PFSK-1 (cell line): ENCODE data around the gene CELF4.

Experiments used
- FOXP2 ChIP-seq: optimal IDR thresholded peaks from 2 replicates; pipeline ENCODE3; 2011; ENCODE audit warnings: borderline replicate concordance, control low read depth, inconsistent platforms; ENCODE audit not compliant: insufficient read depth; ENCODE audit errors: extremely low read length, extremely low read depth
- POLR2AphosphoS5 ChIP-seq: IDR thresholded peaks from 2 replicates; pipeline ENCODE4 v1.6.1; 2012; ENCODE audit warnings: low read depth, mild to moderate bottlenecking, control low read depth, low read length, moderate library complexity
- REST ChIP-seq, 2 experiments: IDR thresholded peaks; 2 replicates each; pipeline versions ENCODE4 v1.6.1 to v1.8.0; 2011 to 2012; ENCODE audit warnings: low read depth in 2 of 2, low read length in 2 of 2, control low read depth in 1 of 2, inconsistent platforms in 1 of 2, mild to moderate bottlenecking in 1 of 2, moderate library complexity in 1 of 2; ENCODE audit not compliant: insufficient read depth in 1 of 2
- SIN3A ChIP-seq: IDR thresholded peaks from 2 replicates; pipeline ENCODE4 v1.6.1; 2012; ENCODE audit warnings: mild to moderate bottlenecking, low read length, moderate library complexity, borderline replicate concordance; ENCODE audit not compliant: insufficient read depth
- TAF1 ChIP-seq: IDR thresholded peaks from 2 replicates; pipeline ENCODE4 v1.6.1; 2012; ENCODE audit warnings: low read length, control low read depth, borderline replicate concordance; ENCODE audit not compliant: insufficient read depth

GRCh38 chr18:37210781-37211180, 354.8 kb downstream of the CELF4 start:
- TF ChIP-seq TAF1 (no peak), REST (IDR thresholded peaks at IDR 0.05; ENCODE audit: insufficient read depth in 1 of 2, low read depth in 2 of 2, low read length in 2 of 2) (no peak), SIN3A (no peak), POLR2AphosphoS5 (no peak), FOXP2 (no peak)
